NCI-H2171 treated with DMSO at 0.1 percent for 48 hours (cell line): ENCODE measurements around the gene KLK8.

Experiments
- DNase-seq: peaks from one replicate; lab custom pipeline; 2025; lab: John Stamatoyannopoulos, UW

KLK8 gene

GRCh38 chr19:50947123-50947522 is 54.3 kb downstream of the KLK8 start:
- DNase-seq, result no peak
